Heart right ventricle (tissue), 16 donors: ENCODE measurements around the gene PDE6A. TPM values are rescaled to one million over a fixed set of nuclear protein-coding genes. Genes with fewer than 3 reads are reported as not detected.

Experiments used
- ATAC-seq, 8 donors: fragments of 200-7000 bp; cut with Tn5 transposase; one replicate each; pipeline ENCODE4 v1.9.1; 2020; ENCODE audit warnings: mild to moderate bottlenecking in 8 of 8, moderate library complexity in 8 of 8, moderate number of reproducible peaks in 1 of 8
- DNase-seq, 2 donors: peaks; one replicate each; pipeline ENCODE4 v3.0.0-alpha.2; 2020
- H3K27ac ChIP-seq, 10 donors: fragments of 200-600 bp; sonication (generic) in 2 of 10; one replicate each; pipeline versions ENCODE4 v1.5.0 to v1.8.0; 2020 to 2022; ENCODE audit warnings: mild to moderate bottlenecking in 3 of 10
- H3K27me3 ChIP-seq, 7 donors: fragments of 200-600 bp; one replicate each; pipeline ENCODE4 v1.8.0; 2021 to 2022; ENCODE audit warnings: mild to moderate bottlenecking in 2 of 7
- H3K36me3 ChIP-seq, 9 donors: fragments of 200-600 bp; sonication (generic) in 1 of 9; one replicate each; pipeline versions ENCODE4 v1.5.0 to v1.8.0; 2020 to 2022; ENCODE audit warnings: mild to moderate bottlenecking in 2 of 9
- H3K4me1 ChIP-seq, 9 donors: fragments of 200-600 bp; sonication (generic) in 1 of 9; one replicate each; pipeline versions ENCODE4 v1.5.0 to v1.8.0; 2020 to 2022; ENCODE audit warnings: mild to moderate bottlenecking in 4 of 9
- H3K4me3 ChIP-seq, 10 donors: fragments of 200-600 bp; sonication (generic) in 2 of 10; one replicate each; pipeline versions ENCODE4 v1.5.0 to v1.8.0; 2020 to 2022; ENCODE audit warnings: mild to moderate bottlenecking in 7 of 10, moderate library complexity in 2 of 10
- H3K9me3 ChIP-seq, 11 donors: fragments of 200-600 bp in 10 of 11; sonication (generic) in 2 of 11; one replicate each; pipeline versions ENCODE4 v1.5.0 to v1.8.0; 2013 to 2022; ENCODE audit warnings: mild to moderate bottlenecking in 2 of 11, control low read depth in 1 of 11, moderate library complexity in 1 of 11
- CTCF ChIP-seq, 9 donors: fragments of 200-600 bp; sonication (generic) in 2 of 9; IDR thresholded peaks; one replicate each; pipeline versions ENCODE4 v1.5.0 to v1.8.0; 2021 to 2022; ENCODE audit warnings: antibody characterized with exemption in 9 of 9, mild to moderate bottlenecking in 5 of 9, moderate library complexity in 1 of 9
- WGBS, 2 donors: extraction: QIAGEN DNeasy Blood & Tissue Kit; methylation state at CpG; one replicate each; pipeline ENCODE4 v1.1.7; 2013; ENCODE audit warnings: inconsistent platforms in 1 of 2; 5-methylcytosine and 5-hydroxymethylcytosine counted together
- intact Hi-C, 10 donors: fragments of 100-400 bp; cut with DNase I; formaldehyde crosslinking; loops; one replicate each; pipeline versions ENCODE4 v1.11.1 to v1.14.2; 2022
- polyA plus RNA-seq, 2 donors: library from polyadenylated mRNA; stranded (reverse); fragments of 200-250 nt; gene quantifications; one replicate each; pipeline ENCODE4 v1.2.3, GENCODE V29; 2013
- total RNA-seq, 10 donors: library from RNA; stranded (reverse); fragmentation: NEBNext Ultra II Directional in 3 of 10; extraction: Animal tissue kit (Norgen Biotek cat#: 25700) in 3 of 10; gene quantifications; one replicate each; pipeline versions ENCODE4 v1.2.1 to v1.2.4, GENCODE V29; 2021 to 2023
- donor health status: Arrhythmogenic right ventricular cardiomyopathy.
- donor health status: ischemic (EF 13 %, LVEDD 7.1; RV severe dilation, severe dysfunction).
- donor health status: healthy with polysubstance abuse.
- donor health status: DM: no; HTN: yes; CAD: no.
- donor health status: DM: no; HTN: no; CAD: no.
- donor health status: ischemic (EF 25% LVEDD 6.9; RV normal size, moderate dysfunction).
- donor health status: ischemic (EF 25% LVEDD 5.7; RV mildly dilated, moderate dysfunction).
- donor health status: healthy.
- donor health status: DM: yes; HTN: yes; CAD: no.
- donor health status: Ischemic cardiomyopathy.
- donor health status: ischemic (EF 35%, LVEDD 5.7; RV mildly dilated, moderate dysfunction).
- donor health status: nonischemic (EF 11% LVEDD 7.7; RV severe dilation, severe dysfunction).
- donor health status: DM: yes; HTN: yes; CAD: no.
- donor health status: PGD.
- donor health status: ischemic (EF 29% LVEDD 5.4; RV normal size, mild dysfunction).
- donor health status: nonischemic (EF 23%, LVEDD 6.1; RV moderate dilation, normal function).

PDE6A gene
- total and polyA plus RNA-seq, 12 donors: 0.06 to 0.28 (median 0.17) TPM; not detected in 5

- peak in 1 of 2 donors; percentile 67 for DNase-seq
- intact Hi-C loops: loop anchor here in 7 of 10 donors (1.0 to 10.0 kb wide), 7 partner anchors 130 to 197 kb away; partner anchors contain the start of gene SLC26A2 (in 2 of the 7)
- Histone ChIP-seq H3K27me3 (no peaks in the 10 kb centered on the region), H3K4me1 (peaks cover 3 to 57% (median 12%) of the 10 kb centered on the region in 9 donors), H3K36me3 (peaks cover 0 to 98% (median 25%) of the 10 kb centered on the region in 9 donors), H3K9me3 (no peaks in the 10 kb centered on the region), H3K4me3 (no peak overlapping the region), H3K27ac (no peak overlapping the region)
- TF ChIP-seq CTCF (IDR thresholded peaks at IDR 0.05): peak; percentile 26 to 75 (median 63)
- WGBS, 2 donors: 47 to 50% methylated on average over 5 of the region's 5 CpGs
- ATAC-seq: peak in 7 of 8 donors; percentile 9 to 44 (median 38)
These were observed 110.2 kb downstream of the PDE6A start for GRCh38 chr5:149834246-149834855.

- Histone ChIP-seq H3K4me3 (no peak overlapping the region), H3K27ac (no peak overlapping the region), H3K36me3 (peaks cover 0 to 95% (median 25%) of the 10 kb centered on the region in 9 donors), H3K27me3 (no peaks in the 10 kb centered on the region), H3K4me1 (peaks cover under 1 to 57% (median 10%) of the 10 kb centered on the region in 9 donors), H3K9me3 (no peaks in the 10 kb centered on the region)
- intact Hi-C loops: loop anchor here in 6 of 10 donors (5.0 to 10.0 kb wide), 5 partner anchors 132 to 196 kb away; partner anchors contain the start of gene SLC26A2 (in 2 of the 6)
- WGBS, 2 donors: 84 to 86% methylated on average over 30 of the region's 30 CpGs
- no peak for DNase-seq
- TF ChIP-seq CTCF (IDR thresholded peaks at IDR 0.05): no peak
- ATAC-seq: peak in 1 of 8 donors; percentile 23
These were observed 111.3 kb downstream of the PDE6A start for GRCh38 chr5:149833116-149833827.

- DNase-seq: no peak
- Histone ChIP-seq H3K27me3 (no peaks in the 10 kb centered on the region), H3K4me3 (no peak overlapping the region), H3K27ac (no peak overlapping the region), H3K9me3 (no peaks in the 10 kb centered on the region), H3K4me1 (peaks cover 6 to 57% (median 14%) of the 10 kb centered on the region in 9 donors), H3K36me3 (peaks cover 0 to 95% (median 25%) of the 10 kb centered on the region in 9 donors)
- no peak for TF ChIP-seq CTCF (IDR thresholded peaks at IDR 0.05)
- WGBS, 2 donors: 92 to 93% methylated on average over 12 of the region's 12 CpGs
- no peak for ATAC-seq
- intact Hi-C loops: loop anchor here in 6 of 10 donors (5.0 to 10.0 kb wide), 5 partner anchors 132 to 195 kb away; partner anchors contain the start of gene SLC26A2 (in 2 of the 6)
These were observed 112.0 kb downstream of the PDE6A start for GRCh38 chr5:149832636-149833035.

GRCh38 chr5:149831492-149831891, 113.1 kb downstream of the PDE6A start:
- ATAC-seq (no peak), DNase-seq (no peak)
- Histone ChIP-seq H3K4me1 (peaks cover 7 to 57% (median 21%) of the 10 kb centered on the region in 9 donors), H3K9me3 (no peaks in the 10 kb centered on the region), H3K27me3 (no peaks in the 10 kb centered on the region), H3K36me3 (peaks cover 0 to 95% (median 27%) of the 10 kb centered on the region in 9 donors), H3K27ac (no peak overlapping the region), H3K4me3 (no peak overlapping the region)
- WGBS, 2 donors: 65 to 77% methylated on average over 5 of the region's 5 CpGs
- intact Hi-C loops: loop anchor here in 6 of 10 donors (5.0 to 10.0 kb wide), 5 partner anchors 133 to 194 kb away; partner anchors contain the start of gene SLC26A2 (in 2 of the 6)
- no peak for TF ChIP-seq CTCF (IDR thresholded peaks at IDR 0.05)
